HG02938 (cell line): Measurements from ENCODE around the gene DOCK11.
"Not testable (repeated sequence)": the region's sequence is repeated elsewhere in the genome, so short reads cannot be mapped to it uniquely, and the experiment has no call there.

Experiments used
- ATAC-seq: cut with Tn5 transposase; IDR thresholded peaks from one replicate; pipeline ENCODE4 v1.9.1; 2021; ENCODE audit warnings: mild to moderate bottlenecking, moderate library complexity; ENCODE audit not compliant: unreplicated experiment

DOCK11 gene

DNA sequence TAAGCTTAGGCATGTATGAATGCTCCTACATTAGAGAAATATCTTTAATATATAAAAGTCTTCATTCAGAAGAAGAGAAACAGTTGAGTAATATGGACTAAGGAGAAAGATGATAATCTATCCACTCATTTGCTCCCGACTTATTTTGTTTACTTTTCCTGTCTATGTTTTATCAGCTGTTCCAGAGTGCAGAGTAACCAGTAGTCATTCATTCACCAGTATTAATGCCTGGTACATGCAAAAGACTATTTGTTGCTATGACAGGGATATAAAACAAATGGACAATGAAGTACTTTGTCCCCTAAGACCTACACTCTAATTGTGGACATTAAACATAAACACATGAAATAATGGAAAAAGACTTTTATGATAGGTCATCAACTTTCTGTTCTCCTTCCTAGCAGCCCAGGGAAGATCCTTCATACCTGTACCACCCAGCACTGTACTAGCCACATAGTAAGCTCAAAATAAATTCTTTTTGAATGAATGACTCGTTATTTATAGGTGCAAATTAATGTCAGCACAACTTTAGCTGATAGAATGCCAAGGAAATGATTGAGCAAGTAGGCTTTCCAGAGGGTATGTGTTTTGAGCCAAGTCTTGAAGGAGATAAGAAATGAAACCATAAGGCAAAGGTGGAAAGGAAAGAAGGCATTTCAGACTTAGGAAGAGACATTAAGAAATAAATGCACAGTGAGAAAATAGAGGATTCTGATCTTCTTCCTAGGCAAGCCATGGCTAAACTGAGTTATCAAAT lies 186.8 kb downstream of the DOCK11 start:
- no peak for ATAC-seq

GRCh38 chrX:118685393-118685792 lies 189.8 kb downstream of the DOCK11 start:
- ATAC-seq, result no peak

DNA sequence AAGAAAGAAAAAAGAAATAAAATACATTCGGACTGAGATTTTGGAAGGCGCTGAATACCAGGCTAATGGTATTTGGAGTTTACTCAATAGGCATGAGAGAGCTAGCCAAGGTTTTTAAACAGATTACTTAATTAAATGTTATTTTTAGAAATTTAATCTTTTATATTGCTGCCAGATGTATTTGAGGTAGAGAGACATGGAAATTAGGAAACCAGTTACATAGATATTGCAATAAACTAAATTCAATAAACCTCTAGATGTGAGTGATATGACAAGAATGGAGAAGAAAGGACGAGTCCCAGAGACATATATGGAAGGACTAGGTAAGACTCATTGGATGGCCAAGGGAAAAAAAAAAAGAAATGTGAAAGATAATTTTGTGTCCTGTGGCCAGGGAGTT lies 193.3 kb downstream of the DOCK11 start:
- ATAC-seq, result no peak

DNA sequence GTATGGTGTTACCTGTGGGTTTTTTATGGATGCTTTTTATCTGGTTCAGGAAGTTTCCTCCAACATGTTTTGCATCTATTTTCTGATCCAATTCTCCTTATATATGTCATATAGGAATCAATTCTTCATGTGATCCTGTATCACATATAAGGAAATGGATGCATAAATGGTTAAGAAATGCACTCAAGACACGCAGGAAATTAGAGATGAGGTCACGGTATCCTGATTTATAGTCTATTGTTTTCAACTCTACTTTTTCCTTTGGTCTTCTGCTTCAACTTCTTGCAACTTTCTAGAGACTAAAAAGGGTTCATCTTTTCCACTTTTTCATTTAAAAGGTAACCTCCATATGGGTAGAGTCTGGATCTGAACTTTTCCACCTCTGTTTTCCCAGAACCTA lies 198.2 kb downstream of the DOCK11 start:
- ATAC-seq, result no peak

DNA sequence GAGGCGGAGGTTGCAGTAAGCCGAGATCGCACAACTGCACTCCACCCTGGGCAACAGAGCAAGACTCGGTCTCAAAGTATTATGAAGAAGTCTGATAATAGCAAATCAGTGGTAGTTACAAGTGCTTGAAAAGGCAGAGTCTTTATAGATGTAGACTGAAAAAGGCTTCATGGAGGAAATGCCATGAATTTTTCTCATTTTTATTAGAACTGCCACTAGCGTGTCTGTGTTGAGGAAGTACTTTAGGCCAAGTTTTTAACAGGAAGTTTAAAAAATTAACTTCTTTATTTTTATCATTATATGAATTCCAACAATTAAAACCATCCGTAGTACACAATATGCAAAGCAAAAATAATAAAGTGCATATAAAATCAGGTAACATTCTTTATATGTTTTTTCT lies 199.0 kb downstream of the DOCK11 start:
- ATAC-seq, result no peak

GRCh38 chrX:118698516-118699170 lies 203.0 kb downstream of the DOCK11 start:
- no peak for ATAC-seq

GRCh38 chrX:118702741-118703140 lies 207.1 kb downstream of the DOCK11 start:
- no peak for ATAC-seq

DNA sequence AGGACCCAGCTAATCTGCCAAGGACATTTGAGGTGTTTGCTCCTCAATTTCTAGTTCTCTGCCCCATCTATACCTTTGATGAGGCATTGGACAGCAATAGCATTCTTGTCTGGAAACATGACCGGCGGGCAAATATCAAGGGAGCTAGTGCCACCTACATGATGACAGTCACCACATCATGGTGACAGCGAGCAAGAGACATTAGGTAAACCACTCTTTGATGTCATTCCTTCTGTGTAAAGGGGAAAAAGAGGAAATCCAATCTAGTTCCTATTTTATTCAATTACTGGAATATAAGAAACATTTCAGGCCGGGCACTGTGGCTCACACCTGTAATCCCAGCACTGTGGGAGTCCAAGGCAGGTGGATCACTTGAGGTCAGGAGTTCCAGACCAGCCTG lies 211.1 kb downstream of the DOCK11 start:
- ATAC-seq, result no peak

DNA sequence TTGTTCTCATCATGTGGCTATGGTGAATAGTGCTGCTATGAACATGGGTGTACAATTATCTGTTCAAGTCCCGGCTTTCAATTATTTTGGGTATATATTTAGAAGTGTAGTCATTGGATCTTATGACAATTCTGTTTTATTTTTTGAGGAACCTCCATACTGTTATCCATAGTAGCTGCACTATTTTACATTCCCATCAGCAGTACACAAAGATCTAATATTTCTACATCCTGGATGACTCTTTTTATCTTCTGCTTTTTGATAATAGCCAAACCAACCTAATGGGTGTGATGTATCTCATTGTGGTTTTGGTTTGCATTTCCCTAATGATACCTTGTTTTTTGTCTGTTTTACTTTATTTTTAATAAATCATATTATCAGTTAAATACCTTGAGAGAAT lies 218.9 kb downstream of the DOCK11 start:
- no peak for ATAC-seq

- ATAC-seq, result not testable (repeated sequence)
These were observed 220.3 kb downstream of the DOCK11 start for GRCh38 chrX:118715917-118716316.

- not testable (repeated sequence) for ATAC-seq
These were observed 221.2 kb downstream of the DOCK11 start for GRCh38 chrX:118716833-118717232.

DNA sequence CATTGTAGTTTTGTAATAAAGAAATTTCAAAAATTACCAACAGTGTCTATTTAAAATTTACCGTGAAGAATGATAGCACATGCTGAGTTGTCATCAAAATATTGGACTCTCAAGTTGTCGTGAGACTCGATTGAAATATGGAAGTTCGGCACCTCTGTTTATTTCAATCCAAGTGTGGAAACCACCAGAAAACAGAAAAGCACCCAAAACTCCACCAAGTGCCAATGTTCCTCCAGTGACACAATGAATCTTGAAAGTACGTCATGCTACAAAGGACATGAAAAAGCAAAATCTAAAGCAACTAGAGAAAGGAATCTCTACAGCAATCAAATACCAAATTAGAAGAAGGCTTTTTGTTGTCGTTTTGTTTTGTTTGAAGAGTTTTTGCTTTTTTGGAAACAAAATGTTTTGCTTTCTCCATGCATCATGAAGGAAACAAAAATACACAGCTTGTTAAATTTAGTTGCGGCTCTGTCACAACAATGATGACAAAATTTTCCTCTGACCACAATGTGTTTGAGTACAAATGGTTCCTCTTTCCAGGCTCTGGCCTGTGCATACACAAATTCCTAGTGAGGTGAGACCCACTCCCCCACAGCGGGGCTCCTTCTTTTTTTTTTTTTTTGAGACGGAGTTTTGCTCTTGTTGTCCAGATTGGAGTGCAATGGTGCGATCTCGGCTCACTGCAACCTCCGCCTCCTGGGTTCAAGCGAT lies 222.2 kb downstream of the DOCK11 start:
- ATAC-seq, result no peak

- ATAC-seq, result no peak
These were observed 223.1 kb downstream of the DOCK11 start for GRCh38 chrX:118718737-118719136.

DNA sequence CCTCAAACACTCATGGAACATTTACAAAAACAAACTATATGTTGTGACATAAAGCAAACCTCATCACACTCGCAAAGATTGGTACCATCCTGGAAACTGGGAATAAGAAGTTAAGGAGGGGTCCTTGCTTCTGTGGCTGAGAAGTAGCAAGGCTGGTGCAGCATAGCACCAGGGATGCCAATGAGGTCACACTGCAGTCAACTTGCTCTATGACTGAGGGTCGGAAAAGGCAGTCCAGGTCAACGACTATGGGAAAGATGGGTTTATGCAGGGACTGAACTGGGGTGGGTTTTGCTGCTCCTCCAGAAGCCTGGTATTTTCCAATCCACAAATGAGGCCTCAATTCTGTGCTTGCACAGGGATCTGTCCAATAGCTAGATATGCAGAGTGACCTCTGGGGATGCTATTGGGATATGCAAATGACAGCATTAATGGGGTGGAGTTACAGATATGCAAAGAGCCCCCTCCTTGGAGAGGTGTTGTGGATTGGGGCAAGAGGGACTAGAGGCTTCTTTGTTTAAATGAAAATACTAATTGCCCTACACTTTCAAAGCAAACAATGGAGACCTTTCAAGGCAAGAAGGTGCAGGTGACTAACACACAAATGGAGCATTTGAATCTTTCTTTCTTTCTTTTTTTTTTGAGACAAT lies 224.6 kb downstream of the DOCK11 start:
- no peak for ATAC-seq

GRCh38 chrX:118723376-118723775 lies 227.8 kb downstream of the DOCK11 start:
- no peak for ATAC-seq

DNA sequence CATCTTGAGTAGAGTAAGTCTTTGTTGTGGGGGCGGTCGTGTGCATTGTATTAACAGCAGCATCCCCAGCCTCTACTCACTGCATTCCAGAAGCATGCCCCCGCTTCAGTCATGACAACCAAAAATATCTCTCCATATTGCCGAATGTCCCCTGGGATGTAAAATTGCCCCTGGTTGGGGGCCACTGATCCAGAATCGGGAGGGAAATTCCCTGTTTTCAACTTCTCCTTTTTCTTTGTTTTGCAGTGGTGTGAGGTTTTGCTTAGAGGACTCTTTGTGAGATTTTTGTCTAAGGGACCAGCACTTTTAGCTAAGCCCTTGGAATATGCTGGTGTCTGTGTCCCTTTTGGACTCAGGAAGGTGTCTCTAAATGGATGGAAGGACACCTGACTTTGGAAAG lies 228.8 kb downstream of the DOCK11 start:
- ATAC-seq, result no peak

GRCh38 chrX:118724775-118725174 lies 229.2 kb downstream of the DOCK11 start:
- no peak for ATAC-seq

DNA sequence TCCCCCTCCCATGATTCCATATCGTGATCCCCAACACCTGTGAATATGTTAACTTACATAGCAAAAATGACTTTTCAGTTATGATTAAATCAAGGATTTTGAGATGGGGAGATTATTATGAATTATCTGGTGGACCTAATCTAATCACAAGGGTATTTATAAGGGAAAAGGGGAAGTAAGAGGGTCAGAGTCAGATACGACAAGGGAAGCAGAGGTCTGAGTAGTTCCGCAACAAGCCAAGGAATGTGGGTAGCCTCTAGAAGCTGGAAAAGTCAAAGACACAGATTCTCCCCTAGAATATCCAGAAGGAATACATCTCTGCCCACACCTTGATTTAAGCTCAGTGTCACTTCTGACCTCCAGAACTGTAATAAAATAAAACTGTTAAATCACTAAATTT lies 230.8 kb downstream of the DOCK11 start:
- no peak for ATAC-seq

GRCh38 chrX:118726887-118727685 lies 231.5 kb downstream of the DOCK11 start, which contains the start of gene IL13RA1:
TSS of gene IL13RA1 (plus strand) at chrX:118727606. CDS start at chrX:118727639, 33 bp downstream.
- ATAC-seq, result no peak

DNA sequence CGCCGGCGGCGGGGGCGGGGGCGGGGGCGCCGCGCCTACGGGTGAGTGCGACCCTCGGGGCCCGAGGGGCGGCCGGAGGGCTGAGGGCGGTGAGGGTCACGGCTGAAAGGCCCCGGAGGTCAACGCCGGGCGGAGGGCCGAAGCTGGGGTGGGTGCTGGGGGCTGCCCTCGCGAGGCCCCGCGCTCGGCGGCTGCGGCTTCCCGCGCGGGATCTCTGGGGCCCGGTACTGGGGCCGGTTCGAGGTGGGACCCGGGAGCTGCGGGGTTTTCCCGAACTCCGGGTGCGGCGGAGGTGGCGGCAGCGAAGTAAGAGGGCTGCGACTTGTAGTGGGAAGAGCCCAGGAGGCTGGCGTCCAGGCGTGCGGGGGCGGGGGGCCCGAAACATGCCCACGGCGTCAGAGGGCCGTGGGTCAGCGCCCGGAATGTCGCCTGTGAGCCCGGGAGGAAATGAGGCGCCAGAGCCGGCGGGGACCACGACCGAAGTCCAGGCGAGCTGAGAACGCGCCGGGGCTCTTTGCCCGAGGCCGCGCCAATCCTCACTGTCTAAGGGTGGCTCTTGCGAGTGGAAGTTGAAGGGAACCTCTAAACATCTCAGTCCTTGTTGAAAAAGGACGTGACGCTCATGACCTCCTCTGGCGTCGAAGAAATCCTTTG lies 232.2 kb downstream of the DOCK11 start:
- ATAC-seq, result no peak
